ENCODE results near the gene PPM1K. TPM values are rescaled to one million over a fixed set of nuclear protein-coding genes. Genes with fewer than 3 reads are reported as not detected.
"Not testable (repeated sequence)": the region's sequence is repeated elsewhere in the genome, so short reads cannot be mapped to it uniquely, and the experiment has no call there.

Gene PPM1K
- 10 to 100 TPM; 40.8 to 42.2 TPM for total RNA-seq

GRCh38 chr4:88284439-88285234 is at the start of gene PPM1K:
Gene PPM1K, minus strand, starts transcription at chr4:88284561. Its CDS starts 5,978 bp downstream, at chr4:88278583.
- Mint-ChIP-seq H3K4me1 (peaks cover 34% of the 10 kb centered on the region), H3K9me3 (peaks cover 6% of the 10 kb centered on the region), H3K36me3 (peaks cover 25% of the 10 kb centered on the region), H3K4me3 (peak within 1 kb of the TSS; percentile 98), H3K27ac (peak within 1 kb of the TSS; percentile 99), H3K27me3 (no peaks in the 10 kb centered on the region)
- DNase-seq: peak; percentile 99

- Mint-ChIP-seq H3K9me3 (no peaks in the 10 kb centered on the region), H3K36me3 (no peaks in the 10 kb centered on the region)
Observed at GRCh38 chr4:88333741-88334405, 49.5 kb upstream of the PPM1K start.

GRCh38 chr4:88327665-88328064 is 43.3 kb upstream of the PPM1K start:
- no peaks in the 10 kb centered on the region for H3K4me1 Mint-ChIP-seq
- H3K27me3 Mint-ChIP-seq: no peaks in the 10 kb centered on the region
- no peaks in the 10 kb centered on the region for H3K36me3 Mint-ChIP-seq
- no peaks in the 10 kb centered on the region for H3K9me3 Mint-ChIP-seq
- no peak overlapping the region for H3K4me3 Mint-ChIP-seq
- peak overlapping the region; percentile 28 for H3K27ac Mint-ChIP-seq
- DNase-seq: no peak

More at GRCh38 chr4:88333741-88334405, 49.5 kb upstream of the PPM1K start:
- DNase-seq: no peak
- H3K4me3 Mint-ChIP-seq: no peak overlapping the region
- H3K27me3 Mint-ChIP-seq: no peaks in the 10 kb centered on the region
- H3K4me1 Mint-ChIP-seq: no peaks in the 10 kb centered on the region
- H3K27ac Mint-ChIP-seq: no peak overlapping the region

GRCh38 chr4:88320780-88321373 is 36.5 kb upstream of the PPM1K start:
- H3K27ac Mint-ChIP-seq: peak overlapping the region; percentile 86
- peak overlapping the region; percentile 63 for H3K4me3 Mint-ChIP-seq
- DNase-seq: peak; percentile 26

GRCh38 chr4:88320224-88320779 is 35.9 kb upstream of the PPM1K start:
- DNase-seq: no peak
- H3K27me3 Mint-ChIP-seq: no peaks in the 10 kb centered on the region
- H3K27ac Mint-ChIP-seq: peak overlapping the region; percentile 86
- peaks cover 21% of the 10 kb centered on the region for H3K4me1 Mint-ChIP-seq
- peak overlapping the region; percentile 63 for H3K4me3 Mint-ChIP-seq
- no peaks in the 10 kb centered on the region for H3K36me3 Mint-ChIP-seq
- H3K9me3 Mint-ChIP-seq: peaks cover 4% of the 10 kb centered on the region

More at GRCh38 chr4:88320780-88321373, 36.5 kb upstream of the PPM1K start:
- peaks cover 21% of the 10 kb centered on the region for H3K4me1 Mint-ChIP-seq
- peaks cover 4% of the 10 kb centered on the region for H3K9me3 Mint-ChIP-seq
- no peaks in the 10 kb centered on the region for H3K27me3 Mint-ChIP-seq
- no peaks in the 10 kb centered on the region for H3K36me3 Mint-ChIP-seq

- Mint-ChIP-seq H3K27me3 (no peaks in the 10 kb centered on the region), H3K9me3 (peaks cover 4% of the 10 kb centered on the region), H3K27ac (no peak overlapping the region), H3K4me1 (peaks cover 21% of the 10 kb centered on the region), H3K36me3 (no peaks in the 10 kb centered on the region), H3K4me3 (no peak overlapping the region)
- no peak for DNase-seq
Observed at GRCh38 chr4:88318751-88319350, 34.5 kb upstream of the PPM1K start.

- Mint-ChIP-seq H3K9me3 (peaks cover 18% of the 10 kb centered on the region), H3K27me3 (peaks cover 5% of the 10 kb centered on the region), H3K27ac (no peak overlapping the region), H3K4me1 (peaks cover 14% of the 10 kb centered on the region), H3K4me3 (no peak overlapping the region), H3K36me3 (peaks cover 5% of the 10 kb centered on the region)
- no peak for DNase-seq
Observed at GRCh38 chr4:88315460-88316017, 31.2 kb upstream of the PPM1K start.

- H3K4me3 Mint-ChIP-seq: not testable (repeated sequence)
Observed at GRCh38 chr4:88313088-88313624, 28.8 kb upstream of the PPM1K start.

GRCh38 chr4:88308587-88308986 is 24.2 kb upstream of the PPM1K start:
- Mint-ChIP-seq H3K4me1 (no peaks in the 10 kb centered on the region), H3K4me3 (no peak overlapping the region), H3K36me3 (peaks cover 5% of the 10 kb centered on the region), H3K27ac (no peak overlapping the region), H3K27me3 (peaks cover 5% of the 10 kb centered on the region), H3K9me3 (peaks cover 14% of the 10 kb centered on the region)
- no peak for DNase-seq

More at GRCh38 chr4:88313088-88313624, 28.8 kb upstream of the PPM1K start:
- not testable (repeated sequence) for H3K27me3 Mint-ChIP-seq, DNase-seq, H3K27ac Mint-ChIP-seq, H3K4me1 Mint-ChIP-seq, H3K36me3 Mint-ChIP-seq
- peaks cover 15% of the 10 kb centered on the region for H3K9me3 Mint-ChIP-seq

GRCh38 chr4:88297725-88298454 is 13.5 kb upstream of the PPM1K start:
- H3K4me1 Mint-ChIP-seq: no peaks in the 10 kb centered on the region
- H3K4me3 Mint-ChIP-seq: no peak overlapping the region
- no peaks in the 10 kb centered on the region for H3K27me3 Mint-ChIP-seq
- no peaks in the 10 kb centered on the region for H3K9me3 Mint-ChIP-seq
- no peak for DNase-seq
- no peaks in the 10 kb centered on the region for H3K36me3 Mint-ChIP-seq
- H3K27ac Mint-ChIP-seq: no peak overlapping the region

GRCh38 chr4:88297212-88297516 is 12.8 kb upstream of the PPM1K start:
- H3K4me3 Mint-ChIP-seq: no peak overlapping the region
- H3K27ac Mint-ChIP-seq: no peak overlapping the region
- H3K9me3 Mint-ChIP-seq: no peaks in the 10 kb centered on the region
- H3K27me3 Mint-ChIP-seq: no peaks in the 10 kb centered on the region
- H3K36me3 Mint-ChIP-seq: no peaks in the 10 kb centered on the region
- no peak for DNase-seq
- H3K4me1 Mint-ChIP-seq: no peaks in the 10 kb centered on the region

- Mint-ChIP-seq H3K27ac (no peak overlapping the region), H3K4me1 (no peaks in the 10 kb centered on the region), H3K9me3 (no peaks in the 10 kb centered on the region), H3K4me3 (no peak overlapping the region), H3K36me3 (no peaks in the 10 kb centered on the region), H3K27me3 (no peaks in the 10 kb centered on the region)
- DNase-seq: no peak
Observed at GRCh38 chr4:88296413-88297211, 12.3 kb upstream of the PPM1K start.

GRCh38 chr4:88295656-88296055 is 11.3 kb upstream of the PPM1K start:
- H3K36me3 Mint-ChIP-seq: no peaks in the 10 kb centered on the region
- no peaks in the 10 kb centered on the region for H3K9me3 Mint-ChIP-seq
- no peaks in the 10 kb centered on the region for H3K27me3 Mint-ChIP-seq
- H3K4me1 Mint-ChIP-seq: no peaks in the 10 kb centered on the region
- no peak overlapping the region for H3K27ac Mint-ChIP-seq
- no peak overlapping the region for H3K4me3 Mint-ChIP-seq
- no peak for DNase-seq
